LNCaP clone FGC (cell line): ENCODE data around the gene KRTAP10-1.

Experiments
- DNase-seq: peaks from one replicate; pipeline ENCODE4 v3.0.0-alpha.2; 2011; ENCODE audit warnings: low read depth
- H3K4me3 ChIP-seq: 2 replicates; pipeline ENCODE4 v1.5.1; 2011; ENCODE audit warnings: mild to moderate bottlenecking, low read depth, low read length, control low read depth
- TF ChIP-seq, protein P1 (sequence below): IDR thresholded peaks from 2 replicates; pipeline ENCODE4 v1.5.1; 2012; ENCODE audit warnings: mild to moderate bottlenecking; ENCODE audit not compliant: control insufficient read depth, insufficient read depth; ENCODE audit errors: extremely low read depth

Gene KRTAP10-1

DNA sequence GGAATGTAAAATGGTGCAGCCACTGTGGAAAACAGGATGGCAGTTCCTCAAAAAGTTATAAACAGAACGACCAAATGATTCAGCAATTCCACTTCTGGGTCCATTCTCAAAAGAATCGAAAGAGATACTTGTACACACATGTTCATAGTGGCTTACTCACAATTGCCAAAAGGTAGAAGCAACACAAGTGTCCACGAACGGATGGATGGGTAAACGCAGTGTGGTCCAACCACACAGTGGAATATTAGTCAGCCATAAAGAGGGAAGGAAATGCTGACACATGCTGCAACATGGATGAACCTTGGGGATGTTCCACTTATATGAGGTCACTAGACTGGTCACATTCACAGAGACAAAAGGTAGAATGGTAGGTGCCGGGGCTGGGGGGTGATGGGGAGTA lies 5.3 kb downstream of the KRTAP10-1 start:
- TF ChIP-seq, protein P1, sequence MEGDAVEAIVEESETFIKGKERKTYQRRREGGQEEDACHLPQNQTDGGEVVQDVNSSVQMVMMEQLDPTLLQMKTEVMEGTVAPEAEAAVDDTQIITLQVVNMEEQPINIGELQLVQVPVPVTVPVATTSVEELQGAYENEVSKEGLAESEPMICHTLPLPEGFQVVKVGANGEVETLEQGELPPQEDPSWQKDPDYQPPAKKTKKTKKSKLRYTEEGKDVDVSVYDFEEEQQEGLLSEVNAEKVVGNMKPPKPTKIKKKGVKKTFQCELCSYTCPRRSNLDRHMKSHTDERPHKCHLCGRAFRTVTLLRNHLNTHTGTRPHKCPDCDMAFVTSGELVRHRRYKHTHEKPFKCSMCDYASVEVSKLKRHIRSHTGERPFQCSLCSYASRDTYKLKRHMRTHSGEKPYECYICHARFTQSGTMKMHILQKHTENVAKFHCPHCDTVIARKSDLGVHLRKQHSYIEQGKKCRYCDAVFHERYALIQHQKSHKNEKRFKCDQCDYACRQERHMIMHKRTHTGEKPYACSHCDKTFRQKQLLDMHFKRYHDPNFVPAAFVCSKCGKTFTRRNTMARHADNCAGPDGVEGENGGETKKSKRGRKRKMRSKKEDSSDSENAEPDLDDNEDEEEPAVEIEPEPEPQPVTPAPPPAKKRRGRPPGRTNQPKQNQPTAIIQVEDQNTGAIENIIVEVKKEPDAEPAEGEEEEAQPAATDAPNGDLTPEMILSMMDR, result no peak
- H3K4me3 ChIP-seq, result no peak overlapping the region
- DNase-seq, result no peak

DNA sequence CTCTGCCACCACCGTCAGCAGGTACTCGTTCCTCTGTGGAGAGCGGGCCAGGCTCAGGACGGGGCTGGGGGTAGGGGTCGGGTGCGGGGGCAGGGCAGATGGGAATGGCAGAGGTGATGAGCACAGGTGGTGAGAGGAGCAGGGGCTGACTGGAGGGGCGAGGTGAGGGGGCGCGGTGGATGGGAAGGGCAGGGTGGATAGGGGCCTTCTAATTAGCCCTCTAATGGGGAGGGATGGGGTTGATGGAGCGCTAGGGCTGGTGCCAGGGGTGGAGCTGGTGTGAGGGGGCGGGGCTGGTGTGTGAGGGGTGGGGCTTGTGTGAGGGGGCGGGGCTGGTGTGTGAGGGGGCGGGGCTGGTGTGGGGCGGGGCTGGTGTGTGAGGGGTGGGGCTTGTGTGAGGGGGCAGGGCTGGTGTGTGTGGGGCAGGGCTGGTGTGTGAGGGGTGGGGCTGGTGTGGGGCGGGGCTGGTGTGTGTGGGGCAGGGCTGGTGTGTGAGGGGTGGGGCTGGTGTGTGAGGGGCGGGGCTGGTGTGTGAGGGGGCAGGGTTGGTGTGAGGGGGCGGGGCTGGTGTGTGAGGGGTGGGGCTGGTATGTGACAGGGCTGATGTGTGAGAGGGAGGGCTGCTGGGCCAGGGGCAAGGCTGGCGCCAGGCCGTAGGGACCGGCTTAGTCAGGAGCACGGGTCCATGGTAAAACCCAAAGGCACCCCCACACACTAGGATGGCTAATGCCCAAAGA lies 5.9 kb downstream of the KRTAP10-1 start:
- TF ChIP-seq, protein P1, result no peak
- no peak for DNase-seq
- H3K4me3 ChIP-seq, result no peak overlapping the region

DNA sequence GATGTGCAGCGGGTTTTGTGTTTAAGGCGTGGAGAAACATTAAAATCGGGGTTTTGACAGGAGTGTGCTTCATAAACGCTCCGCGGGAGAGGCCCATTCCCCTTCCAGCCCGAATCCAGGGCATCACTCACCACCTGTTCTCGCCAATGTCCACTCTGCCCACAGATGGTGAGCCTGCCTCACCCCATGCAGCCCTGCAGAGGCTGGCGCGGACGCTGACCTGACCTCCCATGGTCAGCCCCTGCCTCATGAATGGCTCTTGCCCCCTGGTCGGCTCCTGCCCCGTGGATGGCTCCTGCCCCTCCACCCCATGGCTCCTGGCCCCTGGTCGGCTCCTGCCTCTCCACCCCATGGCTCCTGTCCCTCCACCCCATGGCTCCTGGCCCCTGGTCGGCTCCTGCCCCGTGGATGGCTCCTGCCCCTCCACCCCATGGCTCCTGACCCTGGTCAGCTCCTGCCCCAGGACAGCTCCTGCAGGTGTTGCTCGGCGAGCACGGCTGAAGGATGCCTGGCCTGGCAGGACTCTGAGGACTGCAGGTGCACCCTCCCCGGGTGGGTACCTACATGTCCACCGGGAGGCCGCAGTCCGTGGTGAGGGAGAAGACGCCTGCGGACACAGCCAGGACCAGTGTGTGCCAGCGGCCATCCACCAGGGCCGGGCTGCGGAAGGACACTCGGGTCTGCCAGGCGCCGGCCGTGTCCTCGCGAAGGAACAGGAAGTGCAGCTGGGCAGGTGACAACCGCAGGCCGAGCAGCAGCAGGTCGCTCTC lies 6.7 kb downstream of the KRTAP10-1 start:
- TF ChIP-seq, protein P1, result no peak
- H3K4me3 ChIP-seq, result no peak overlapping the region
- DNase-seq, result no peak

DNA sequence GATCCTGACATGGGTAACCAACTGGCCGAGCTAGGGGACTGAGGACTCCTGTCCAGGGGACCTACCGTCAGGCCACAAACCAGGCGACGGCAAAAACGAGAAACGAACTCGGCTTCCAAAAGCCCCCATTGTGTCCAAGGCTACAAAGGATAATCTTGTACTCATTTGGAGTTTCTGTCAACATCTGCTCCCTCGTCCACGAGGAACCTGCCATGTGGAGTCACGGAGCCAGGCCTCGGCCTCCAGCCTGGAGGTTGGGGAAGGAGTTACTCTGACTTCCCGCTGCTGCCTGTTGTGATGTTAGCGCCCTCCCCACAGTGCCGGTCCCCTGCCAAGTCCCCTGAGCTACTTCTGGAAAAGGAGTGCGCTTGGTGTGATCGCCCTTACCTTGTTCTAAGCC lies 7.3 kb downstream of the KRTAP10-1 start:
- TF ChIP-seq, protein P1, result no peak
- DNase-seq, result no peak
- no peak overlapping the region for H3K4me3 ChIP-seq

DNA sequence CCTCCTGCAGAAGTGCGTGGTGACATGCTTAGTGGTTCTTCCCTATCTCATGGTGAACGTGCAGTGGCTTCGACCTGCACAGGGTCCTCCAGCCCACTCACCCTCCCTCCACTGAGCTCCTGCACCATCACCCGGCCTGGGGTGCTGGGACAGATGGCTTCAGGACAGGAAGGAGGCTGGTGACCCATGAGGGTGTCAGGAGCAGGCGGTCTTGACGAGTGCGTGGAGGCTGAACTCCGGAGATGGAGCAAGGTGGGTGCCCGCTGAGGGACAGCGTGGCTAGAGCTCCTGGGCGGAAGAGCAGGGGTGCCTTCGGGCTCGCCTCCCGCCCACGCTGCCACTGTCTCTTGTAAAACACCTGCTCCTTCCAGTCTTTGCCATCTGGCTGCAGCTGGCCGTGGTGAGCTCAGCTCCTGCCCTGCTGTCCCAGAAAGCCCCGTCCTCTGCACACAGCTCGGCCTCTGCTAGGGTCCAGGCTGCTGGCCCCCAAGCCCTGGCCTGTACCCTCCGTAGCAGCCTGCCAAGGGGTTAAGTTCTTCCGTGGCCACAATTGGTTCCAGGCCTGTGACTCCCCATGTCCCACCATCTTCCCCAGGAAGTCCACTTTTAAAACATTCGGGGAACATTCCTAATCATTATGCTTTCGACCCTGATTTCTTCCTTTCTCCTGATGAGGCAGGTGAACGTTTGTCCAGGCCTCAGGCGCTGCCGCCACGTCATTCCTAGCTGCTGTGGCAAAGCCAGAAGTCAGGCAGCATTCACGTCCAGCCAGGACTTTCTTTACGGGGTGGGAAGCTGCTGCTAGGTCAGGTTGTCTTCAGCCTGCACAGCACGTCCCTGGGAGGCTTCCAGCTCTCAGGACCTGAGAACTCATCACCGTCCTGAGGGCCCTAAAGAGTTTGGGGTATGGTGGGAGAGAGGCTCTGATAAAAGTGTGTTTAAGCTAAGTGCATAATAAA lies 8.1 kb downstream of the KRTAP10-1 start:
- H3K4me3 ChIP-seq, result no peak overlapping the region
- DNase-seq, result no peak
- TF ChIP-seq, protein P1, result no peak

DNA sequence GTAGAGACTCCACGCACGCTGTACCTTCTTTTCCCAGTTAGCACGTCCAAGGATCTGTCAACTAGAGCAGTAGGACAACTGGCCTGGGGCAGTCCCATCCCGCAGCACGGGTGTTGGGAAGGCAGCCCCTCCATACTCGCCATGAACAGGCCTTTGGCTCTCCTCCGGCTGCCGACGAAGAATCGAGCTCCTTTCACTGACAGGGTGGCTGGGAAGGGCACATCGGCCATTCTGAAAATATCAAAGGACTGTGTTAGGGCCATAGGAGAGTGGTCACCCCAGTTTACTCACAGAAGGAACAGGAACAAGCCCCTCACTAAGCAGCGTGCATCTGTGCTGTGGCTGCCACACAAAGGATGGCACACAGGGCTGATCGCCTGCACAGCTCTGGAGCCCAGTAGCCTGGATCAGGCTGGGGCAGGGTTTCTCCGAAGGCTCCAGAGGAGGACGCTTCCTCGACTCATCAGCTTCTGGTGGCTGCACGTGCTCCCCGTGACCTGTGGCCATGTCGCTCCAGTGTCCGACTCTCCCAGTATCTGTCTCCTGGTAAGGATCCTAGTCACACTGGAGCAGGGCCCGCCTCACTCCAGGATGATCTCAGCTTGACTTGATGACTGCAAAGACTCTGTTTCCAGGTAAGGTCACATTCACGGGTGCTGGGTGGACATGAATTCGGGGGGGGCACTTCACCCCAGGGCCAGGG lies 8.9 kb downstream of the KRTAP10-1 start:
- TF ChIP-seq, protein P1, result no peak

More for the DNA sequence above, 8.9 kb downstream of the KRTAP10-1 start:
- no peak overlapping the region for H3K4me3 ChIP-seq
- DNase-seq, result no peak
